GM12878 (cell line): ENCODE data around the gene FGF14.

ENCODE experiments used
- EP300 ChIP-seq, 2 experiments: fragments of 150-350 bp in 1 of 2; IDR thresholded peaks; 2 replicates each; pipeline ENCODE4 v1.6.1; 2011 to 2012; ENCODE audit warnings: low read depth in 2 of 2, low read length in 2 of 2, borderline replicate concordance in 1 of 2, improper control_type of control experiment in 1 of 2, inconsistent platforms in 1 of 2; ENCODE audit not compliant: control insufficient read depth in 1 of 2
- EZH2 ChIP-seq: IDR thresholded peaks from 2 replicates; pipeline ENCODE4 v1.6.1; 2012; ENCODE audit warnings: low read depth, mild to moderate bottlenecking, control low read depth, inconsistent platforms, low read length, borderline replicate concordance; ENCODE audit not compliant: control insufficient read depth
- HCFC1 ChIP-seq: fragments of 150-350 bp; IDR thresholded peaks from 2 replicates; pipeline ENCODE4 v1.6.1; 2014; ENCODE audit warnings: low read length
- MYC ChIP-seq: IDR thresholded peaks from 2 replicates; pipeline ENCODE4 v1.6.1; 2011; ENCODE audit warnings: mild to moderate bottlenecking, low read length, moderate library complexity, inconsistent platforms; ENCODE audit not compliant: insufficient read depth, insufficient replicate concordance, insufficient read length, severe bottlenecking
- NR2C2 ChIP-seq: IDR thresholded peaks from 2 replicates; pipeline ENCODE4 v1.6.1; 2011; ENCODE audit warnings: borderline replicate concordance, low read depth; ENCODE audit not compliant: control insufficient read depth, insufficient read length
- POLR2AphosphoS2 ChIP-seq: IDR thresholded peaks from 2 replicates; pipeline ENCODE4 v1.6.1; 2011; ENCODE audit warnings: low read depth, mild to moderate bottlenecking, low read length, improper control_type of control experiment, moderate library complexity
- RAD21 ChIP-seq: IDR thresholded peaks from 2 replicates; pipeline ENCODE4 v1.6.1; 2011; ENCODE audit warnings: mild to moderate bottlenecking, low read depth, low read length, moderate library complexity; ENCODE audit not compliant: insufficient read depth
- REST ChIP-seq: IDR thresholded peaks from 2 replicates; pipeline ENCODE4 v1.6.1; 2012; ENCODE audit warnings: mild to moderate bottlenecking, low read depth, low read length
- SPI1 ChIP-seq: IDR thresholded peaks from 2 replicates; pipeline ENCODE4 v1.6.1; 2011; ENCODE audit warnings: low read depth, mild to moderate bottlenecking, low read length, moderate library complexity, borderline replicate concordance; ENCODE audit not compliant: insufficient read depth

- TF ChIP-seq EZH2 (no peak), POLR2AphosphoS2 (no peak), HCFC1 (no peak), RAD21 (no peak), REST (no peak), NR2C2 (no peak), SPI1 (no peak), MYC (no peak), EP300 (IDR thresholded peaks at IDR 0.05; ENCODE audit: borderline replicate concordance in 1 of 2, control insufficient read depth in 1 of 2, low read depth in 2 of 2, low read length in 2 of 2) (no peak)
Observed at GRCh38 chr13:101751488-101751887, 650.4 kb downstream of the FGF14 start.
